ENCODE data around the gene VHLL. TPM values are rescaled to one million over a fixed set of nuclear protein-coding genes. Genes with fewer than 3 reads are reported as not detected.
A peak's percentile ranks its signal among the peaks of the same experiment; 100 is the strongest.

Gene VHLL
- total and polyA plus RNA-seq, 2 of the 13 experiments (the other 11 are each of a cell fraction or from before 2014, with no cell fraction given) = 0.24 TPM; not detected in 1

DNA sequence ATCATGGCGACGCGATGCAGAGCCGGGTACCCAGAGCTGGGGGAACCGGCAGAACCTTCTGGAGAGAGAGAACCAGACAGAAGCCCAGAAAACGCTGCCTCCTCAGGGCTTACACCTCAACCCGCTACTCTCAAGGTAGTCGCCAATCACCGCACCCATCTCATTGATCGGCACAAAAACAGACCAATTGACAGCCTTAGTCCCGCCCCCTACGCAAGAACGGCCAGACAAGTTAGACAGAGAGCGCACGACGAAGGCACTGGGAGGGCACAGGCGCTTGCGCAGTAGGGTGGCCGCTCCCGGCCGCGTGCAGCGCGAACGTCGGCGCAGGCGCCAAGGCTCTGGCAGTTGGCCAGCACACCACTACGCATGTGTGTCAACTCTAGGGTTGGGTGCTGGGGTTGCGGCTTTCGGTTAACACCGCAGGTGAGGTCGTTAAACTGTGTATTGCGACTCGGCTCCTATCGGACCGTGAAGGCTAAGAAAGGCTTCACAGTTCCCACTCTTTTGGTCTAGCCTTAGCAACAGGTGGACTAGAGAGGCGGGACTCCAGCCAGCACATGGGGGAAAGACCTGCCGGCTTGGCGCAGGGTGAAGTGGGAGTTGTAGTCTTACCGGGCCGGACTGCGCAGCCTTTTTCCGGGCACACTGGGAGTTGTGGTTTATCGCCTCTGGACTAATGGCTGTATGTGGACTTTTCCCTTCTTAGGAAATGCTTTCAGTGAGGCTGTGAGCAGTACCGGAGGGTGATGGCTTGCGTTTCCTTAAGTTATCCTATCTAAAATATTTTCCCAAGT is 39.3 kb upstream of the VHLL start, which contains the start of the genes CCT3 and TSACC (continued):
- TF ChIP-seq, protein P1, sequence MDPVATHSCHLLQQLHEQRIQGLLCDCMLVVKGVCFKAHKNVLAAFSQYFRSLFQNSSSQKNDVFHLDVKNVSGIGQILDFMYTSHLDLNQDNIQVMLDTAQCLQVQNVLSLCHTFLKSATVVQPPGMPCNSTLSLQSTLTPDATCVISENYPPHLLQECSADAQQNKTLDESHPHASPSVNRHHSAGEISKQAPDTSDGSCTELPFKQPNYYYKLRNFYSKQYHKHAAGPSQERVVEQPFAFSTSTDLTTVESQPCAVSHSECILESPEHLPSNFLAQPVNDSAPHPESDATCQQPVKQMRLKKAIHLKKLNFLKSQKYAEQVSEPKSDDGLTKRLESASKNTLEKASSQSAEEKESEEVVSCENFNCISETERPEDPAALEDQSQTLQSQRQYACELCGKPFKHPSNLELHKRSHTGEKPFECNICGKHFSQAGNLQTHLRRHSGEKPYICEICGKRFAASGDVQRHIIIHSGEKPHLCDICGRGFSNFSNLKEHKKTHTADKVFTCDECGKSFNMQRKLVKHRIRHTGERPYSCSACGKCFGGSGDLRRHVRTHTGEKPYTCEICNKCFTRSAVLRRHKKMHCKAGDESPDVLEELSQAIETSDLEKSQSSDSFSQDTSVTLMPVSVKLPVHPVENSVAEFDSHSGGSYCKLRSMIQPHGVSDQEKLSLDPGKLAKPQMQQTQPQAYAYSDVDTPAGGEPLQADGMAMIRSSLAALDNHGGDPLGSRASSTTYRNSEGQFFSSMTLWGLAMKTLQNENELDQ (CRISPR knock-in tag; IDR thresholded peaks at IDR 0.05; ENCODE audit: borderline replicate concordance) = no peak
- TF ChIP-seq MEIS1 (CRISPR knock-in tag; IDR thresholded peaks at IDR 0.05; ENCODE audit: borderline replicate concordance) (no peak), CENPX (CRISPR knock-in tag; IDR thresholded peaks at IDR 0.05) (no peak), SIX4 (CRISPR knock-in tag; IDR thresholded peaks at IDR 0.05) (no peak), ZNF768 (CRISPR knock-in tag; IDR thresholded peaks at IDR 0.05) (no peak), SP140L (CRISPR knock-in tag; IDR thresholded peaks at IDR 0.05; ENCODE audit: borderline replicate concordance) (0 out of 2 replicates have a peak, but pooled peaks have one; percentile 61), MTF2 (CRISPR knock-in tag; IDR thresholded peaks at IDR 0.05; ENCODE audit: borderline replicate concordance) (no peak), YEATS2 (CRISPR knock-in tag; IDR thresholded peaks at IDR 0.05; ENCODE audit: borderline replicate concordance) (peak; percentile 89; the same call in 1 of the 2 replicates), ONECUT2 (CRISPR knock-in tag; IDR thresholded peaks at IDR 0.05) (no peak), POLR2G (IDR thresholded peaks at IDR 0.05; ENCODE audit: low read depth, low read length) (peak; percentile 82), ZNF383 (CRISPR knock-in tag; IDR thresholded peaks at IDR 0.05; ENCODE audit: borderline replicate concordance) (no peak)
- TF ChIP-seq, protein P2, sequence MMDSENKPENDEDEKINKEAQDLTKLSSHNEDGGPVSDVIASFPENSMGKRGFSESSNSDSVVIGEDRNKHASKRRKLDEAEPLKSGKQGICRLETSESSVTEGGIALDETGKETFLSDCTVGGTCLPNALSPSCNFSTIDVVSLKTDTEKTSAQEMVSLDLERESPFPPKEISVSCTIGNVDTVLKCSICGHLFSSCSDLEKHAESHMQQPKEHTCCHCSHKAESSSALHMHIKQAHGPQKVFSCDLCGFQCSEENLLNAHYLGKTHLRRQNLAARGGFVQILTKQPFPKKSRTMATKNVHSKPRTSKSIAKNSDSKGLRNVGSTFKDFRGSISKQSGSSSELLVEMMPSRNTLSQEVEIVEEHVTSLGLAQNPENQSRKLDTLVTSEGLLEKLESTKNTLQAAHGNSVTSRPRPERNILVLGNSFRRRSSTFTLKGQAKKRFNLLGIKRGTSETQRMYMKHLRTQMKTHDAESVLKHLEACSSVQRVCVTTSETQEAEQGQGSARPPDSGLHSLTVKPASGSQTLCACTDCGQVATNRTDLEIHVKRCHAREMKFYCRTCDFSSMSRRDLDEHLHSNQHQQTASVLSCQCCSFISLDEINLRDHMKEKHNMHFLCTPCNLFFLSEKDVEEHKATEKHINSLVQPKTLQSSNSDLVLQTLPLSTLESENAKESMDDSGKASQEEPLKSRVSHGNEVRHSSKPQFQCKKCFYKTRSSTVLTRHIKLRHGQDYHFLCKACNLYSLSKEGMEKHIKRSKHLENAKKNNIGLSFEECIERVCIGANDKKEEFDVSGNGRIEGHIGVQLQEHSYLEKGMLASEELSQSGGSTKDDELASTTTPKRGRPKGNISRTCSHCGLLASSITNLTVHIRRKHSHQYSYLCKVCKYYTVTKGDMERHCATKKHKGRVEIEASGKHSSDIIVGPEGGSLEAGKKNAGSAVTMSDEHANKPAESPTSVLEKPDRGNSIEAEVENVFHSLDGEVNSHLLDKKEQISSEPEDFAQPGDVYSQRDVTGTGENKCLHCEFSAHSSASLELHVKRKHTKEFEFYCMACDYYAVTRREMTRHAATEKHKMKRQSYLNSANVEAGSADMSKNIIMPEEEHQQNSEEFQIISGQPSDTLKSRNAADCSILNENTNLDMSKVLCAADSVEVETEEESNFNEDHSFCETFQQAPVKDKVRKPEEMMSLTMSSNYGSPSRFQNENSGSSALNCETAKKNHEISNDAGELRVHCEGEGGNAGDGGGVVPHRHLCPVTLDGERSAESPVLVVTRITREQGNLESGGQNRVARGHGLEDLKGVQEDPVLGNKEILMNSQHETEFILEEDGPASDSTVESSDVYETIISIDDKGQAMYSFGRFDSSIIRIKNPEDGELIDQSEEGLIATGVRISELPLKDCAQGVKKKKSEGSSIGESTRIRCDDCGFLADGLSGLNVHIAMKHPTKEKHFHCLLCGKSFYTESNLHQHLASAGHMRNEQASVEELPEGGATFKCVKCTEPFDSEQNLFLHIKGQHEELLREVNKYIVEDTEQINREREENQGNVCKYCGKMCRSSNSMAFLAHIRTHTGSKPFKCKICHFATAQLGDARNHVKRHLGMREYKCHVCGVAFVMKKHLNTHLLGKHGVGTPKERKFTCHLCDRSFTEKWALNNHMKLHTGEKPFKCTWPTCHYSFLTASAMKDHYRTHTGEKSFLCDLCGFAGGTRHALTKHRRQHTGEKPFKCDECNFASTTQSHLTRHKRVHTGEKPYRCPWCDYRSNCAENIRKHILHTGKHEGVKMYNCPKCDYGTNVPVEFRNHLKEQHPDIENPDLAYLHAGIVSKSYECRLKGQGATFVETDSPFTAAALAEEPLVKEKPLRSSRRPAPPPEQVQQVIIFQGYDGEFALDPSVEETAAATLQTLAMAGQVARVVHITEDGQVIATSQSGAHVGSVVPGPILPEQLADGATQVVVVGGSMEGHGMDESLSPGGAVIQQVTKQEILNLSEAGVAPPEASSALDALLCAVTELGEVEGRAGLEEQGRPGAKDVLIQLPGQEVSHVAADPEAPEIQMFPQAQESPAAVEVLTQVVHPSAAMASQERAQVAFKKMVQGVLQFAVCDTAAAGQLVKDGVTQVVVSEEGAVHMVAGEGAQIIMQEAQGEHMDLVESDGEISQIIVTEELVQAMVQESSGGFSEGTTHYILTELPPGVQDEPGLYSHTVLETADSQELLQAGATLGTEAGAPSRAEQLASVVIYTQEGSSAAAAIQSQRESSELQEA (CRISPR knock-in tag; IDR thresholded peaks at IDR 0.05; ENCODE audit: not compliant biosample characterization) = no peak
- TF ChIP-seq, protein P3, sequence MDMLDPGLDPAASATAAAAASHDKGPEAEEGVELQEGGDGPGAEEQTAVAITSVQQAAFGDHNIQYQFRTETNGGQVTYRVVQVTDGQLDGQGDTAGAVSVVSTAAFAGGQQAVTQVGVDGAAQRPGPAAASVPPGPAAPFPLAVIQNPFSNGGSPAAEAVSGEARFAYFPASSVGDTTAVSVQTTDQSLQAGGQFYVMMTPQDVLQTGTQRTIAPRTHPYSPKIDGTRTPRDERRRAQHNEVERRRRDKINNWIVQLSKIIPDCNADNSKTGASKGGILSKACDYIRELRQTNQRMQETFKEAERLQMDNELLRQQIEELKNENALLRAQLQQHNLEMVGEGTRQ (IDR thresholded peaks at IDR 0.05; ENCODE audit: low read depth, low read length) = no peak
- TF ChIP-seq, protein P3 (CRISPR knock-in tag; IDR thresholded peaks at IDR 0.05; ENCODE audit: borderline replicate concordance) = 0 out of 2 replicates have a peak, but pooled peaks have one; percentile 27
- TF ChIP-seq, protein P4, sequence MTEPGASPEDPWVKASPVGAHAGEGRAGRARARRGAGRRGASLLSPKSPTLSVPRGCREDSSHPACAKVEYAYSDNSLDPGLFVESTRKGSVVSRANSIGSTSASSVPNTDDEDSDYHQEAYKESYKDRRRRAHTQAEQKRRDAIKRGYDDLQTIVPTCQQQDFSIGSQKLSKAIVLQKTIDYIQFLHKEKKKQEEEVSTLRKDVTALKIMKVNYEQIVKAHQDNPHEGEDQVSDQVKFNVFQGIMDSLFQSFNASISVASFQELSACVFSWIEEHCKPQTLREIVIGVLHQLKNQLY (CRISPR knock-in tag; IDR thresholded peaks at IDR 0.05) = no peak; the same call in 1 of the 2 replicates
